HCT116 (cell line): ENCODE data around the gene RAB27A. TPM values are rescaled to one million over a fixed set of nuclear protein-coding genes. Genes with fewer than 3 reads are reported as not detected.

Experiments
- ATAC-seq: fragments of 200-7000 bp; cut with Tn5 transposase; 2 replicates; pipeline ENCODE4 v1.9.1; 2020; ENCODE audit warnings: mild to moderate bottlenecking, moderate library complexity
- BruUV-seq: library from RNA; stranded (reverse); fragments of 400-500 nt; replicated peaks from 2 replicates; lab custom pipeline; 2021; lab: Mats Ljungman, UMichigan
- CTCF ChIA-PET: fragments of 300-600 bp; sonication (Branson Sonifier 250); formaldehyde crosslinking; loops from one replicate; lab custom pipeline; 2021; ENCODE audit warnings: antibody characterized with exemption; lab: Charles Lee
- POLR2A ChIA-PET: fragments of 300-600, 350-600 bp; sonication (Branson Sonifier 250); formaldehyde crosslinking; loops from one replicate; lab custom pipeline; 2021; ENCODE audit warnings: antibody characterized with exemption; lab: Charles Lee
- RAD21 ChIA-PET, 2 experiments: fragments of 300-600 bp; sonication (Branson Sonifier 250); formaldehyde crosslinking; loops; one replicate each; lab custom pipeline; 2023; ENCODE audit warnings: low total read pairs in 2 of 2; ENCODE audit not compliant: uncharacterized antibody in 2 of 2, unreplicated experiment in 2 of 2, low non-redundant PET in 1 of 2; lab: Charles Lee
- DNase-seq: peaks from one replicate; pipeline ENCODE4 v3.0.0-alpha.2; 2010; ENCODE audit warnings: low read depth, low spot score
- H2AFZ ChIP-seq: fragments of 200-600 bp; shearing (Covaris generic), sonication (generic); 2 replicates; pipeline ENCODE4 v1.6.1; 2017; ENCODE audit warnings: low read depth, mixed run types, mixed read lengths, antibody characterized with exemption, low read length; ENCODE audit not compliant: poor library complexity, severe bottlenecking
- H3K27ac ChIP-seq: 2 replicates; pipeline ENCODE4 v1.5.1; 2012; ENCODE audit warnings: low read depth, low read length
- H3K27me3 ChIP-seq: fragments of 200-600 bp; sonication (generic); 2 replicates; pipeline ENCODE4 v1.6.1; 2016; ENCODE audit warnings: mixed run types, low read length, mixed read lengths; ENCODE audit not compliant: insufficient read depth
- H3K36me3 ChIP-seq, 2 experiments: fragments of 200-500 bp in 1 of 2; fragments of 200-600 bp in 1 of 2; sonication (Bioruptor generic) in 1 of 2; sonication (generic) in 1 of 2; 2 replicates each; pipeline versions ENCODE4 v1.5.1 to v1.6.1; 2014 to 2016; ENCODE audit warnings: low read length in 2 of 2, inconsistent platforms in 1 of 2, mixed read lengths in 1 of 2, mixed run types in 1 of 2; ENCODE audit not compliant: insufficient read depth in 2 of 2, control insufficient read depth in 1 of 2
- H3K4me1 ChIP-seq, 2 experiments: fragments of 200-600 bp in 1 of 2; sonication (generic) in 1 of 2; 2 replicates each; pipeline versions ENCODE4 v1.5.1 to v1.6.1; 2012 to 2017; ENCODE audit warnings: low read length in 2 of 2, inconsistent platforms in 1 of 2, mild to moderate bottlenecking in 1 of 2, mixed read lengths in 1 of 2, mixed run types in 1 of 2, moderate library complexity in 1 of 2; ENCODE audit not compliant: insufficient read depth in 2 of 2, control insufficient read depth in 1 of 2
- H3K4me2 ChIP-seq: fragments of 200-600 bp; sonication (generic); 2 replicates; pipeline ENCODE4 v1.6.1; 2017; ENCODE audit warnings: mixed run types, low read length, mixed read lengths
- H3K4me3 ChIP-seq, 2 experiments: fragments of 200-600 bp in 1 of 2; sonication (generic) in 1 of 2; replicated peaks in 1 of 2; 2 replicates each; pipeline ENCODE4 v1.5.1; 2011 to 2016; ENCODE audit warnings: low read length in 2 of 2, control low read depth in 1 of 2, low read depth in 1 of 2, mild to moderate bottlenecking in 1 of 2, mixed read lengths in 1 of 2, mixed run types in 1 of 2
- H3K79me2 ChIP-seq: fragments of 200-600 bp; sonication (generic); 2 replicates; pipeline ENCODE4 v1.6.1; 2017; ENCODE audit warnings: mild to moderate bottlenecking, mixed run types, low read length, moderate library complexity, mixed read lengths; ENCODE audit not compliant: insufficient read depth
- H3K9ac ChIP-seq: fragments of 200-600 bp; sonication (generic); 2 replicates; pipeline ENCODE4 v1.6.1; 2016; ENCODE audit warnings: low read length, mixed read lengths
- H3K9me2 ChIP-seq: fragments of 200-600 bp; sonication (generic), shearing (Covaris generic); 2 replicates; pipeline ENCODE4 v1.6.1; 2017; ENCODE audit warnings: mixed run types, mild to moderate bottlenecking, moderate library complexity; ENCODE audit not compliant: insufficient read depth
- H3K9me3 ChIP-seq, 2 experiments: fragments of 200-500 bp in 1 of 2; fragments of 200-600 bp in 1 of 2; sonication (Bioruptor generic) in 1 of 2; sonication (generic) in 1 of 2; 2 replicates each; pipeline ENCODE4 v1.6.1; 2014 to 2017; ENCODE audit warnings: low read length in 2 of 2, mixed read lengths in 2 of 2, inconsistent platforms in 1 of 2, low read depth in 1 of 2, mild to moderate bottlenecking in 1 of 2, mixed run types in 1 of 2, moderate library complexity in 1 of 2; ENCODE audit not compliant: control insufficient read depth in 1 of 2, insufficient read depth in 1 of 2
- H4K20me1 ChIP-seq: fragments of 200-600 bp; sonication (generic), shearing (Covaris generic); 2 replicates; pipeline ENCODE4 v1.6.1; 2017; ENCODE audit warnings: mixed run types, mild to moderate bottlenecking, moderate library complexity; ENCODE audit not compliant: insufficient read depth
- CBX3 ChIP-seq: IDR thresholded peaks from 2 replicates; pipeline ENCODE4 v1.6.1; 2012; ENCODE audit warnings: low read depth
- CEBPB ChIP-seq: IDR thresholded peaks from 2 replicates; pipeline ENCODE4 v1.6.1; 2012; ENCODE audit warnings: low read depth
- ELF1 ChIP-seq: IDR thresholded peaks from 2 replicates; pipeline ENCODE4 v1.6.1; 2012; ENCODE audit warnings: low read depth, borderline replicate concordance
- EZH2 ChIP-seq: fragments of 200-600 bp; sonication (generic); IDR thresholded peaks from 2 replicates; pipeline ENCODE4 v1.6.1; 2017; ENCODE audit warnings: antibody characterized with exemption, mixed run types
- EZH2phosphoT487 ChIP-seq: fragments of 200-600 bp; IDR thresholded peaks from 2 replicates; pipeline ENCODE4 v1.6.1; 2018; ENCODE audit warnings: antibody characterized with exemption, borderline replicate concordance
- JUND ChIP-seq: IDR thresholded peaks from 2 replicates; pipeline ENCODE4 v1.6.1; 2012
- POLR2A ChIP-seq: IDR thresholded peaks from 2 replicates; pipeline ENCODE4 v1.7.0; 2011; ENCODE audit warnings: borderline replicate concordance; ENCODE audit not compliant: insufficient read depth, insufficient read length; ENCODE audit errors: extremely low read depth
- POLR2AphosphoS5 ChIP-seq: IDR thresholded peaks from 2 replicates; pipeline ENCODE4 v1.6.1; 2011; ENCODE audit warnings: mild to moderate bottlenecking, low read depth, low read length, moderate library complexity
- RAD21 ChIP-seq: IDR thresholded peaks from 2 replicates; pipeline ENCODE4 v1.6.1; 2012; ENCODE audit warnings: low read depth, mild to moderate bottlenecking
- SRF ChIP-seq: IDR thresholded peaks from 2 replicates; pipeline ENCODE4 v1.6.1; 2012; ENCODE audit warnings: low read depth
- TCF7L2 ChIP-seq: IDR thresholded peaks from 2 replicates; pipeline ENCODE4 v1.7.0; 2011; ENCODE audit warnings: borderline replicate concordance, inconsistent platforms; ENCODE audit not compliant: insufficient read depth, insufficient read length; ENCODE audit errors: extremely low read depth
- YY1 ChIP-seq: IDR thresholded peaks from 2 replicates; pipeline ENCODE4 v1.6.1; 2011; ENCODE audit warnings: low read length, low read depth, moderate library complexity, mild to moderate bottlenecking; ENCODE audit not compliant: insufficient replicate concordance; ENCODE audit errors: extremely low read depth
- ZFX ChIP-seq: fragments of 450-650 bp; IDR thresholded peaks from 2 replicates; pipeline ENCODE4 v1.6.1; 2017
- intact Hi-C: fragments of 100-400 bp; cut with micrococcal nuclease; formaldehyde crosslinking; loops from 2 replicates; pipeline ENCODE4 v1.10.0; 2022
- total RNA-seq: library from RNA; stranded (reverse); gene quantifications from one replicate; pipeline ENCODE4 v1.2.1, GENCODE V29; 2021; ENCODE audit not compliant: unreplicated experiment
- TF ChIP-seq, protein P1 (sequence below): IDR thresholded peaks from 2 replicates; pipeline ENCODE4 v1.6.1; 2012; ENCODE audit warnings: low read depth
- TF ChIP-seq, protein P2 (sequence below): IDR thresholded peaks from 2 replicates; pipeline ENCODE4 v1.6.1; 2012
- TF ChIP-seq, protein P3 (sequence below), 3 experiments: fragments of 200-600 bp in 1 of 3; sonication (generic) in 1 of 3; IDR thresholded peaks in 2 of 3; conservative IDR thresholded peaks in 1 of 3; 2 replicates each; pipeline ENCODE4 v1.5.1; 2012 to 2017; ENCODE audit warnings: low read depth in 2 of 3, low read length in 2 of 3, antibody characterized with exemption in 1 of 3, borderline replicate concordance in 1 of 3, control low read depth in 1 of 3, mild to moderate bottlenecking in 1 of 3, mixed read lengths in 1 of 3, mixed run types in 1 of 3, moderate library complexity in 1 of 3; ENCODE audit not compliant: insufficient read depth in 1 of 3

RAB27A gene
- total RNA-seq, 1 experiment from 2014 or later = 8.8 TPM

DNA sequence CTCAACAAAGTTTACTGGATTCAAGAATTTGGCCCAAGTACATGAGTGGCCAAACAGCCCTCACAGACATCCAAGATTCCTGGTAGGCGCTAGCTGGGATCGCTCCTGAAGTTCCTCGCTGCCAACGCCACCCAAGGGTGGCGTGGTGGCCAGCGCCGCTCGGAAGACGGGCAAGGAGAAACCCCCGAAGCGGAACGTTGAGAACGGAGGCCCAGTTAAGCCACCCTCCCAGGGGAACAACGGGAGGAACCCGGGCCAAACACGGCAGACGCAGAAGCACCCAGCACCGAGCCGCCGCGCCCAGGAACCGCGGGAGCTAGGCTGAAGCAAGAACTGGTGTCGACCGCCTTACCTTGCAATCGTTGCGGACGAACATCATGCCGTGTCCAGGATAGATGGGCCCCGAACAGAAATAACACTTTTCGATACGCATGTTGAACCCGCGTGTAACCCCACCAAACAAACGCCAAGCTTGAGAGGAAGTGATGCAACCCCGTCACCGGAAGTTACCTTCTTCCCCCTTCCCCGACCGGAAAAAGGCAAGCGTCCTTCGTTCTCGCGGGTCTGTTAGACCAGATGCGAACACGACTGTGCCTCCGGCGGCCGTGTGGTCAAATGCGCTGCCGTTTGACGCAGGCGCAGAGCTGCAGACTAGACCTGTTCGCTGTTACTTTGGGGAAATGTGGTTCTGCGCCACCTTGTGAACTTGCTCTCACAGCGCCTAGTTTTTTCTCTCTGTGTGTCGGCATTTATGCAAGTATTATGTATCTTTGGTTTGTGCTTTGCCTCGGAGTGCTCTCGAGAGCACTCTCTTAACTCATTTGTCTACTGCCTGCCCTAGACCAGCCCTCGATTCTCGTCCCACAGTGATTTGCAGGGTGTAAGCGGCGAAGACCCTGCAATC, 92.9 kb downstream of the RAB27A start, which contains the start of gene RSL24D1:
Gene RSL24D1 (minus strand): TSS at position 484 of the 904 bp plus-strand sequence. CDS start 51 bp downstream, at position 433.
- TSS peak; percentile 61 for BruUV-seq
- ATAC-seq (peak; percentile 99), DNase-seq (peak; percentile 97)
- Histone ChIP-seq H2AFZ (peak within 1 kb of the TSS; percentile 84), H3K9ac (peak within 1 kb of the TSS; percentile 89), H3K4me1 (peaks cover 15 to 21% of the 10 kb centered on the region in 2 experiments; a peak in 3 of 4 replicates), H4K20me1 (peaks cover 10% of the 10 kb centered on the region; the same call in 1 of the 2 replicates), H3K9me2 (no peaks in the 10 kb centered on the region), H3K27me3 (no peaks in the 10 kb centered on the region), H3K36me3 (peaks cover 10 to 14% of the 10 kb centered on the region in 2 experiments; a peak in 2 of 4 replicates), H3K4me2 (peak within 1 kb of the TSS; percentile 85), H3K4me3 (peak within 1 kb of the TSS; percentile 83 to 86), H3K9me3 (no peaks in the 10 kb centered on the region), H3K27ac (peak within 1 kb of the TSS; percentile 86), H3K79me2 (peaks cover 51% of the 10 kb centered on the region)
- RAD21 ChIA-PET = no interaction called here
- POLR2A ChIA-PET = interaction anchor here (0.8 to 1.7 kb wide), 5 partner anchors 8 to 211 kb away, joined by 3 to 6 read pairs (median 3); partner anchors contain the start of genes CCPG1, PIERCE2, PIGB and PIGBOS1
- intact Hi-C loops = no loop called here
- CTCF ChIA-PET = interaction anchor here (0.6 to 1.9 kb wide), 7 partner anchors 11 to 239 kb away, joined by 3 to 9 read pairs (median 5); partner anchors contain the start of genes CCPG1, PIERCE2, PIGB and PIGBOS1
- TF ChIP-seq YY1 = peak; percentile 7
- TF ChIP-seq ELF1 = peak; percentile 57
- 0 out of 2 replicates have a peak, but pooled peaks have one; percentile 3 for TF ChIP-seq JUND
- no peak for TF ChIP-seq EZH2
- no peak for TF ChIP-seq RAD21
- TF ChIP-seq CEBPB = peak; percentile 85
- TF ChIP-seq, protein P1, sequence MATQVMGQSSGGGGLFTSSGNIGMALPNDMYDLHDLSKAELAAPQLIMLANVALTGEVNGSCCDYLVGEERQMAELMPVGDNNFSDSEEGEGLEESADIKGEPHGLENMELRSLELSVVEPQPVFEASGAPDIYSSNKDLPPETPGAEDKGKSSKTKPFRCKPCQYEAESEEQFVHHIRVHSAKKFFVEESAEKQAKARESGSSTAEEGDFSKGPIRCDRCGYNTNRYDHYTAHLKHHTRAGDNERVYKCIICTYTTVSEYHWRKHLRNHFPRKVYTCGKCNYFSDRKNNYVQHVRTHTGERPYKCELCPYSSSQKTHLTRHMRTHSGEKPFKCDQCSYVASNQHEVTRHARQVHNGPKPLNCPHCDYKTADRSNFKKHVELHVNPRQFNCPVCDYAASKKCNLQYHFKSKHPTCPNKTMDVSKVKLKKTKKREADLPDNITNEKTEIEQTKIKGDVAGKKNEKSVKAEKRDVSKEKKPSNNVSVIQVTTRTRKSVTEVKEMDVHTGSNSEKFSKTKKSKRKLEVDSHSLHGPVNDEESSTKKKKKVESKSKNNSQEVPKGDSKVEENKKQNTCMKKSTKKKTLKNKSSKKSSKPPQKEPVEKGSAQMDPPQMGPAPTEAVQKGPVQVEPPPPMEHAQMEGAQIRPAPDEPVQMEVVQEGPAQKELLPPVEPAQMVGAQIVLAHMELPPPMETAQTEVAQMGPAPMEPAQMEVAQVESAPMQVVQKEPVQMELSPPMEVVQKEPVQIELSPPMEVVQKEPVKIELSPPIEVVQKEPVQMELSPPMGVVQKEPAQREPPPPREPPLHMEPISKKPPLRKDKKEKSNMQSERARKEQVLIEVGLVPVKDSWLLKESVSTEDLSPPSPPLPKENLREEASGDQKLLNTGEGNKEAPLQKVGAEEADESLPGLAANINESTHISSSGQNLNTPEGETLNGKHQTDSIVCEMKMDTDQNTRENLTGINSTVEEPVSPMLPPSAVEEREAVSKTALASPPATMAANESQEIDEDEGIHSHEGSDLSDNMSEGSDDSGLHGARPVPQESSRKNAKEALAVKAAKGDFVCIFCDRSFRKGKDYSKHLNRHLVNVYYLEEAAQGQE = no peak
- peak; percentile 95 for TF ChIP-seq POLR2A
- TF ChIP-seq POLR2AphosphoS5 = peak; percentile 94
- TF ChIP-seq, protein P2, sequence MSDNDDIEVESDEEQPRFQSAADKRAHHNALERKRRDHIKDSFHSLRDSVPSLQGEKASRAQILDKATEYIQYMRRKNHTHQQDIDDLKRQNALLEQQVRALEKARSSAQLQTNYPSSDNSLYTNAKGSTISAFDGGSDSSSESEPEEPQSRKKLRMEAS = peak; percentile 93; the same call in 1 of the 2 replicates
- TF ChIP-seq ZFX = 0 out of 2 replicates have a peak, but pooled peaks have one; percentile 40
- TF ChIP-seq CBX3 = peak; percentile 59; the same call in 1 of the 2 replicates
- TF ChIP-seq SRF = no peak; the same call in 1 of the 2 replicates
- TF ChIP-seq TCF7L2 = no peak
- TF ChIP-seq, protein P3, sequence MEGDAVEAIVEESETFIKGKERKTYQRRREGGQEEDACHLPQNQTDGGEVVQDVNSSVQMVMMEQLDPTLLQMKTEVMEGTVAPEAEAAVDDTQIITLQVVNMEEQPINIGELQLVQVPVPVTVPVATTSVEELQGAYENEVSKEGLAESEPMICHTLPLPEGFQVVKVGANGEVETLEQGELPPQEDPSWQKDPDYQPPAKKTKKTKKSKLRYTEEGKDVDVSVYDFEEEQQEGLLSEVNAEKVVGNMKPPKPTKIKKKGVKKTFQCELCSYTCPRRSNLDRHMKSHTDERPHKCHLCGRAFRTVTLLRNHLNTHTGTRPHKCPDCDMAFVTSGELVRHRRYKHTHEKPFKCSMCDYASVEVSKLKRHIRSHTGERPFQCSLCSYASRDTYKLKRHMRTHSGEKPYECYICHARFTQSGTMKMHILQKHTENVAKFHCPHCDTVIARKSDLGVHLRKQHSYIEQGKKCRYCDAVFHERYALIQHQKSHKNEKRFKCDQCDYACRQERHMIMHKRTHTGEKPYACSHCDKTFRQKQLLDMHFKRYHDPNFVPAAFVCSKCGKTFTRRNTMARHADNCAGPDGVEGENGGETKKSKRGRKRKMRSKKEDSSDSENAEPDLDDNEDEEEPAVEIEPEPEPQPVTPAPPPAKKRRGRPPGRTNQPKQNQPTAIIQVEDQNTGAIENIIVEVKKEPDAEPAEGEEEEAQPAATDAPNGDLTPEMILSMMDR (IDR thresholded peaks at IDR 0.05 in 2 of 3, conservative IDR thresholded peaks at IDR 0.05 in 1 of 3; ENCODE audit: borderline replicate concordance in 1 of 3, insufficient read depth in 1 of 3, low read depth in 2 of 3, low read length in 2 of 3) = peak in 2 of 3 experiments; percentile 26 to 31; a peak in 3 of 6 replicates
- no peak for TF ChIP-seq EZH2phosphoT487
